Measurements from ENCODE around the gene GALNT18. TPM values are rescaled to one million over a fixed set of nuclear protein-coding genes. Genes with fewer than 3 reads are reported as not detected.

The GALNT18 gene
- total RNA-seq, 1 donor from 2014 or later, result not detected

GRCh38 chr11:11493698-11494097 lies 128.1 kb downstream of the GALNT18 start:
- no peaks in the 10 kb centered on the region for H3K4me1 Mint-ChIP-seq
- ChIA-PET CTCF (no interaction called here), POLR2A (no interaction called here)
- no peak for TF ChIP-seq CTCF (IDR thresholded peaks at IDR 0.05)
- H3K9me3 Mint-ChIP-seq, result no peaks in the 10 kb centered on the region
- no peak overlapping the region for H3K4me3 Mint-ChIP-seq
- no peak for DNase-seq
- intact Hi-C loops (cut with micrococcal nuclease), result no loop called here
- no peak overlapping the region for H3K27ac Mint-ChIP-seq
- no peaks in the 10 kb centered on the region for H3K36me3 Mint-ChIP-seq (ENCODE audit: low read depth)
- no peaks in the 10 kb centered on the region for H3K27me3 Mint-ChIP-seq
- no peak for ATAC-seq (ENCODE audit: low read depth)

- ChIA-PET POLR2A (no interaction called here), CTCF (no interaction called here)
- Mint-ChIP-seq H3K9me3 (no peaks in the 10 kb centered on the region), H3K36me3 (ENCODE audit: low read depth) (no peaks in the 10 kb centered on the region), H3K4me1 (no peaks in the 10 kb centered on the region), H3K27ac (no peak overlapping the region), H3K4me3 (no peak overlapping the region), H3K27me3 (no peaks in the 10 kb centered on the region)
- DNase-seq (no peak), ATAC-seq (ENCODE audit: low read depth) (no peak)
- TF ChIP-seq CTCF (IDR thresholded peaks at IDR 0.05), result no peak
- intact Hi-C loops (cut with micrococcal nuclease), result no loop called here
These were observed 130.2 kb downstream of the GALNT18 start for GRCh38 chr11:11491589-11491988.

DNA sequence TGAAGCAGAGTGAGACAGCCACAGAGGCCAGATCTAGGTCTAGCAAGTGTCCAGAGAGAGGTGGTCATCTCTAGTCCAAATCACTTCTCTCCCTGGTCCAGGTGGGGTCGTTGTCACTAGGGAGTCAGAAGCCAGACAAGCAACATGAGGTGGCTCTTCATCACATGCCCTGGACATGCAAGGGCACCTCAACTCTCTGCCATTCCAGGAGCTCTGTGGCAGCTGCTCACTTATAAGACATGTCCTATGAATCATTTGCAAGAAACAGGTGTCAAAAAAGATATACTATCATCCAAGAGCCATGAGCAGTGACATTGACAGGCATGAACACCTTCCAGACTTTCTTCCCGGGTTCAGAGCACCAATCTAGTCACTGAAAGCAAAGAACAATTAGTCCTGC lies 130.8 kb downstream of the GALNT18 start:
- ATAC-seq (ENCODE audit: low read depth), result no peak
- Mint-ChIP-seq H3K36me3 (ENCODE audit: low read depth) (no peaks in the 10 kb centered on the region), H3K4me3 (no peak overlapping the region), H3K27me3 (no peaks in the 10 kb centered on the region), H3K9me3 (no peaks in the 10 kb centered on the region), H3K4me1 (no peaks in the 10 kb centered on the region), H3K27ac (no peak overlapping the region)
- no peak for DNase-seq
- no peak for TF ChIP-seq CTCF (IDR thresholded peaks at IDR 0.05)
- CTCF ChIA-PET, result no interaction called here
- intact Hi-C loops (cut with micrococcal nuclease), result no loop called here
- POLR2A ChIA-PET, result no interaction called here

DNA sequence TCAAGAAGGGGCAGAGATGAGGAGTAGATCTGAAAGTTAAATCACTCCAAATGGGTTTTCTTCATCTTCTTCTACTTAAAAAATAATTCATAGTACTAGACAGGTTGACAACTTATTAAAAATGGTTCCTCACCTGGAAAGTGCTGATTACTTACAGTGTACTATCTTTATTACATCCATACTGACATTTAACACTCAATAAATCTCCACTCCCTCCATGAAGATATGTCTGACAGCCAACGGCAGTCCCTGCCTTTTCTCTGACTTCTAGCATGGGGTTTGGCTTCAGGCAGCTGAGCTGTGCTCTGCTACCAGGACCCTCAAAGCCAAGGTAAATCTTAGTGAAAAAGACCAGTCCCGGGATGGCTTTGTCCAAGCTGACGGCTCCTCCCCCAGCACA lies 135.4 kb downstream of the GALNT18 start:
- no peaks in the 10 kb centered on the region for H3K27me3 Mint-ChIP-seq
- H3K4me3 Mint-ChIP-seq, result no peak overlapping the region
- ChIA-PET CTCF (no interaction called here), POLR2A (no interaction called here)
- H3K4me1 Mint-ChIP-seq, result no peaks in the 10 kb centered on the region
- H3K27ac Mint-ChIP-seq, result no peak overlapping the region
- TF ChIP-seq CTCF (IDR thresholded peaks at IDR 0.05), result no peak
- no peaks in the 10 kb centered on the region for H3K9me3 Mint-ChIP-seq
- H3K36me3 Mint-ChIP-seq (ENCODE audit: low read depth), result no peaks in the 10 kb centered on the region
- ATAC-seq (ENCODE audit: low read depth) (no peak), DNase-seq (no peak)
- intact Hi-C loops (cut with micrococcal nuclease), result no loop called here

DNA sequence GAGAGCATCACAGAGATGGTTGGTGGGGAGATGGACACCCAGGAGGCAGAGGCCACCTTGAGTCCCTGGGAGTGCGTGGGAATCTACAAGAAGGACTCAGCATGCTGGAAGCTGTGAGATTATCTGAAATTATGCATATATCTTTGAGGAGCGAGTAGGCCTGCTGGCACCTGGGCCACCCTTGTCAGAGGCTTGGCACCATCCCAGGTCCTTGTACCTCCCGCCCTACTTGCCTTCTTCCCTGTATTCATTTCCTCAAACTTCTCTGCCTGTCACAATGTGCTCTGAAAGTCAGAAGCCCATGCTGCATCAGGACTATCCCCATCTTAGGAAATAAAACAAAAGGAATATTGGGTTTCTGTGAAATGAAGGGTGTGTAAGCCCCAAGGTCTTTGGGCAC lies 135.8 kb downstream of the GALNT18 start:
- Mint-ChIP-seq H3K9me3 (no peaks in the 10 kb centered on the region), H3K4me1 (no peaks in the 10 kb centered on the region), H3K27me3 (no peaks in the 10 kb centered on the region), H3K4me3 (no peak overlapping the region), H3K27ac (no peak overlapping the region), H3K36me3 (ENCODE audit: low read depth) (no peaks in the 10 kb centered on the region)
- intact Hi-C loops (cut with micrococcal nuclease), result no loop called here
- no peak for TF ChIP-seq CTCF (IDR thresholded peaks at IDR 0.05)
- CTCF ChIA-PET, result no interaction called here
- ATAC-seq (ENCODE audit: low read depth) (no peak), DNase-seq (no peak)
- POLR2A ChIA-PET, result no interaction called here

All from activated B cell treated with CpG ODN at 0.5 μM for 24 hours (primary cell).